ENCODE measurements around the gene LGI4.

The LGI4 gene

DNA sequence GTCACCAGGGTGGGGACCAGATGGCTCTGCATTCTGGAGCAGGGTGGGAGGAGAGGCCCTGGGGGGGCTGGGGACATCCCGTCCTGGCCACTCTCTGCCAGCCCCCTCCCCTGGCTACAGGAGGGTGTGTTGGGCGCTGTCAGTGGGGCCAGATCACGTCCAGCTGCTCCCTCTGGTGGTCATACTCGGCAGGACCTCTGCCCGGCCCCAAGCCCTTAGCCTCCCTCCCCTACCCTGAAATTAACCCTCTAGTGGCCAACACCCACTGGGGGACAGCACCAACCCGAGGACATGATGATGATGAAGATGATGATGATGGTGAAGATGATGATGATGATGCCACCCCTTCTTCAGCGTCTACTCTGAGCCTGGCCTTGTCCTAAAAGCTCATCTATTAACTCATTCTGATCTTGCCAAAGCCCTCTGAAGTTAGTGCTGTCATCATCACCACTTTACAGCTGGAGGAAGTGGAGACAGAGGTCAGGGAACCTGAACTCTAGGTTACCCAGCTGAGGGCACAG lies 590 bp upstream of the LGI4 start:
- no peak overlapping the region for H3K4me2 ChIP-seq (ENCODE audit: low read depth, low read length, poor library complexity, severe bottlenecking)
- no peaks in the 10 kb centered on the region for H3K36me3 ChIP-seq (ENCODE audit: insufficient read depth, low read length)
- no peak overlapping the region for H3K4me3 ChIP-seq (ENCODE audit: low read length, poor library complexity, severe bottlenecking)
- no peaks in the 10 kb centered on the region for H3K9me3 ChIP-seq (ENCODE audit: insufficient read depth, low read depth, low read length)
- no peaks in the 10 kb centered on the region for H4K20me1 ChIP-seq (ENCODE audit: insufficient read depth, low read length, poor library complexity, severe bottlenecking)
- TF ChIP-seq EZH2phosphoT487 (IDR thresholded peaks at IDR 0.05; ENCODE audit: borderline replicate concordance): no peak
- TF ChIP-seq, protein P1, sequence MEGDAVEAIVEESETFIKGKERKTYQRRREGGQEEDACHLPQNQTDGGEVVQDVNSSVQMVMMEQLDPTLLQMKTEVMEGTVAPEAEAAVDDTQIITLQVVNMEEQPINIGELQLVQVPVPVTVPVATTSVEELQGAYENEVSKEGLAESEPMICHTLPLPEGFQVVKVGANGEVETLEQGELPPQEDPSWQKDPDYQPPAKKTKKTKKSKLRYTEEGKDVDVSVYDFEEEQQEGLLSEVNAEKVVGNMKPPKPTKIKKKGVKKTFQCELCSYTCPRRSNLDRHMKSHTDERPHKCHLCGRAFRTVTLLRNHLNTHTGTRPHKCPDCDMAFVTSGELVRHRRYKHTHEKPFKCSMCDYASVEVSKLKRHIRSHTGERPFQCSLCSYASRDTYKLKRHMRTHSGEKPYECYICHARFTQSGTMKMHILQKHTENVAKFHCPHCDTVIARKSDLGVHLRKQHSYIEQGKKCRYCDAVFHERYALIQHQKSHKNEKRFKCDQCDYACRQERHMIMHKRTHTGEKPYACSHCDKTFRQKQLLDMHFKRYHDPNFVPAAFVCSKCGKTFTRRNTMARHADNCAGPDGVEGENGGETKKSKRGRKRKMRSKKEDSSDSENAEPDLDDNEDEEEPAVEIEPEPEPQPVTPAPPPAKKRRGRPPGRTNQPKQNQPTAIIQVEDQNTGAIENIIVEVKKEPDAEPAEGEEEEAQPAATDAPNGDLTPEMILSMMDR (conservative IDR thresholded peaks at IDR 0.05; ENCODE audit: low read length): peak; percentile 83
- H3K27me3 ChIP-seq (ENCODE audit: insufficient read depth, low read length, poor library complexity, severe bottlenecking): no peaks in the 10 kb centered on the region
- no peak overlapping the region for H2AFZ ChIP-seq (ENCODE audit: low read length)
- H3K9ac ChIP-seq (ENCODE audit: low read depth, low read length, poor library complexity, severe bottlenecking): no peak overlapping the region
- no peaks in the 10 kb centered on the region for H3F3A ChIP-seq (ENCODE audit: low read depth)
- H3K79me2 ChIP-seq (ENCODE audit: insufficient read depth, low read length): no peaks in the 10 kb centered on the region
- no peaks in the 10 kb centered on the region for H3K4me1 ChIP-seq (ENCODE audit: insufficient read depth, low read length, poor library complexity, severe bottlenecking)
- H3K9me2 ChIP-seq (replicated peaks; ENCODE audit: low read depth, low read length): no peaks in the 10 kb centered on the region

GRCh38 chr19:35133826-35134225 lies 1.0 kb downstream of the LGI4 start:
- Histone ChIP-seq H3K27me3 (ENCODE audit: insufficient read depth, low read length, poor library complexity, severe bottlenecking) (no peaks in the 10 kb centered on the region), H3K4me1 (ENCODE audit: insufficient read depth, low read length, poor library complexity, severe bottlenecking) (no peaks in the 10 kb centered on the region), H3K4me2 (ENCODE audit: low read depth, low read length, poor library complexity, severe bottlenecking) (no peak overlapping the region), H3K9me2 (replicated peaks; ENCODE audit: low read depth, low read length) (no peaks in the 10 kb centered on the region), H3K9ac (ENCODE audit: low read depth, low read length, poor library complexity, severe bottlenecking) (no peak overlapping the region), H3K9me3 (ENCODE audit: insufficient read depth, low read depth, low read length) (no peaks in the 10 kb centered on the region), H3K79me2 (ENCODE audit: insufficient read depth, low read length) (no peaks in the 10 kb centered on the region), H4K20me1 (ENCODE audit: insufficient read depth, low read length, poor library complexity, severe bottlenecking) (no peaks in the 10 kb centered on the region), H2AFZ (ENCODE audit: low read length) (no peak overlapping the region), H3K36me3 (ENCODE audit: insufficient read depth, low read length) (no peaks in the 10 kb centered on the region), H3F3A (ENCODE audit: low read depth) (no peaks in the 10 kb centered on the region), H3K4me3 (ENCODE audit: low read length, poor library complexity, severe bottlenecking) (no peak overlapping the region)
- TF ChIP-seq, protein P1 (conservative IDR thresholded peaks at IDR 0.05; ENCODE audit: low read length): no peak
- TF ChIP-seq EZH2phosphoT487 (IDR thresholded peaks at IDR 0.05; ENCODE audit: borderline replicate concordance): no peak

DNA sequence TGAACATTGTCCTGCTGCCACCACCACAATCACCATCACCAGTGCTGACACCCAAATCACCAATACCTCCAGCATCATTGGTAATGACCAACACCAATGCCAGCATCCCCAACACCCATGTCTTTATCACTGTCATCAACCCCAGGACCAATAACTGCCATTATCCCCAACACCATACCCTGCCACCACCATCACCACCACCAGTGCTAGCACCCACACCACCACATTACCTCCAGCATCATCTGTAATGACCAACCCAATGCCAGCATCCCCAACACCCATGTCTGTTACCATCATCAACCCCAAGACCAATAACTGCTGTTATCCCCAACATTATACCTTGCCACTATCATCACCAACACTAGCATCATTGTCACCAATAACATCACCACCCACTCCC lies 2.6 kb downstream of the LGI4 start:
- H3K4me1 ChIP-seq (ENCODE audit: insufficient read depth, low read length, poor library complexity, severe bottlenecking): no peaks in the 10 kb centered on the region
- no peaks in the 10 kb centered on the region for H3K79me2 ChIP-seq (ENCODE audit: insufficient read depth, low read length)
- no peak for TF ChIP-seq EZH2phosphoT487 (IDR thresholded peaks at IDR 0.05; ENCODE audit: borderline replicate concordance)
- TF ChIP-seq, protein P1 (conservative IDR thresholded peaks at IDR 0.05; ENCODE audit: low read length): no peak
- H3K4me3 ChIP-seq (ENCODE audit: low read length, poor library complexity, severe bottlenecking): no peak overlapping the region
- H3K27me3 ChIP-seq (ENCODE audit: insufficient read depth, low read length, poor library complexity, severe bottlenecking): no peaks in the 10 kb centered on the region
- H3K9me2 ChIP-seq (replicated peaks; ENCODE audit: low read depth, low read length): no peaks in the 10 kb centered on the region
- no peaks in the 10 kb centered on the region for H3F3A ChIP-seq (ENCODE audit: low read depth)
- H3K9me3 ChIP-seq (ENCODE audit: insufficient read depth, low read depth, low read length): no peaks in the 10 kb centered on the region
- H4K20me1 ChIP-seq (ENCODE audit: insufficient read depth, low read length, poor library complexity, severe bottlenecking): no peaks in the 10 kb centered on the region
- no peak overlapping the region for H3K4me2 ChIP-seq (ENCODE audit: low read depth, low read length, poor library complexity, severe bottlenecking)
- no peak overlapping the region for H2AFZ ChIP-seq (ENCODE audit: low read length)
- no peaks in the 10 kb centered on the region for H3K36me3 ChIP-seq (ENCODE audit: insufficient read depth, low read length)
- H3K9ac ChIP-seq (ENCODE audit: low read depth, low read length, poor library complexity, severe bottlenecking): no peak overlapping the region
